Measurements from ENCODE around the gene CRELD2.

The CRELD2 gene

GRCh38 chr22:49922926-49923325 lies 4.5 kb downstream of the CRELD2 start:
- Histone ChIP-seq H3K9ac (no peak overlapping the region), H3K27me3 (ENCODE audit: control insufficient read depth, insufficient read depth, low read length) (no peaks in the 10 kb centered on the region), H3K4me2 (ENCODE audit: low read length) (no peak overlapping the region), H3K79me2 (no peaks in the 10 kb centered on the region), H3K4me3 (ENCODE audit: low read depth, low read length) (no peak overlapping the region), H2AFZ (no peak overlapping the region), H3K36me3 (ENCODE audit: control insufficient read depth, insufficient read depth, low read length) (no peaks in the 10 kb centered on the region), H3K4me1 (no peaks in the 10 kb centered on the region), H3K9me3 (ENCODE audit: control insufficient read depth, low read length) (no peaks in the 10 kb centered on the region), H3K27ac (no peak overlapping the region)
- TF ChIP-seq CTCF (IDR thresholded peaks at IDR 0.05) = no peak

GRCh38 chr22:49923445-49923844 lies 5.0 kb downstream of the CRELD2 start:
- TF ChIP-seq CTCF (IDR thresholded peaks at IDR 0.05) = no peak
- Histone ChIP-seq H3K4me3 (ENCODE audit: low read depth, low read length) (no peak overlapping the region), H3K4me2 (ENCODE audit: low read length) (no peak overlapping the region), H3K79me2 (no peaks in the 10 kb centered on the region), H3K27ac (no peak overlapping the region), H3K9ac (no peak overlapping the region), H2AFZ (no peak overlapping the region), H3K36me3 (ENCODE audit: control insufficient read depth, insufficient read depth, low read length) (no peaks in the 10 kb centered on the region), H3K27me3 (ENCODE audit: control insufficient read depth, insufficient read depth, low read length) (no peaks in the 10 kb centered on the region), H3K4me1 (no peaks in the 10 kb centered on the region), H3K9me3 (ENCODE audit: control insufficient read depth, low read length) (no peaks in the 10 kb centered on the region)

GRCh38 chr22:49924113-49924833 lies 5.8 kb downstream of the CRELD2 start:
- no peak overlapping the region for H3K27ac ChIP-seq
- no peaks in the 10 kb centered on the region for H3K27me3 ChIP-seq (ENCODE audit: control insufficient read depth, insufficient read depth, low read length)
- H3K4me2 ChIP-seq (ENCODE audit: low read length) = no peak overlapping the region
- no peak overlapping the region for H3K9ac ChIP-seq
- H3K9me3 ChIP-seq (ENCODE audit: control insufficient read depth, low read length) = no peaks in the 10 kb centered on the region
- H3K36me3 ChIP-seq (ENCODE audit: control insufficient read depth, insufficient read depth, low read length) = no peaks in the 10 kb centered on the region
- no peaks in the 10 kb centered on the region for H3K79me2 ChIP-seq
- H3K4me3 ChIP-seq (ENCODE audit: low read depth, low read length) = no peak overlapping the region
- TF ChIP-seq CTCF (IDR thresholded peaks at IDR 0.05) = no peak
- H2AFZ ChIP-seq = no peak overlapping the region
- no peaks in the 10 kb centered on the region for H3K4me1 ChIP-seq

DNA sequence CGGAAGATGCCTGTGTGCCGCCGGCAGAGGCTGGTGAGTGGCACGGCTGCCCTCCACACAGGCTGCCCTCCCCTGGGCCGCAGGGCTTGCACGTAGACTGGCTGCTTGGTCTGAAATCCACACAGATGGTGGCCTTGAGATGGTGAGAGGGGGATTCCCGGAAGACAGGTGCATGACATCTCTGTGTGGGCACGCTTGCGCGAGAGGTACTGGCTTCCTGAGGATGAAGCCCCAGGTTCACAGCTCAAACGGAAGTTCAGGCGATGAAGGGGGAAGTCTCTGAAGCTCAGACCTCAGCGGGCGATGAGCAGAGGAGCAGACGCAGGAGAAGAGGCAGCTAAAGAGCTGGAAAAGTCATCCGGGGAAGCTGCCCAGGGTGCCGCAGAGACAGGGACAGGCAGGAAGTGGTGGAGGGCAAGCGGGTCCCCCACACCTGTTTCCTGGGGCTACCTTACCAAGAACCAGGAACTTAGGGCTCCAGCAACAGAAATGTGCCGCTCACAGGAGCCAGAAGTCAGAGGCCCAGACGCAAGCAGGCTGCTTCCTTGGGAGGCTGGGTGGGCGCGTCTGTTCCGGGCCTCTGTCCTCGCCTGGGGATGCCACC lies 7.2 kb downstream of the CRELD2 start:
- no peak for TF ChIP-seq CTCF (IDR thresholded peaks at IDR 0.05)
- no peaks in the 10 kb centered on the region for H3K9me3 ChIP-seq (ENCODE audit: control insufficient read depth, low read length)
- no peaks in the 10 kb centered on the region for H3K4me1 ChIP-seq
- no peaks in the 10 kb centered on the region for H3K36me3 ChIP-seq (ENCODE audit: control insufficient read depth, insufficient read depth, low read length)
- no peak overlapping the region for H3K9ac ChIP-seq
- H3K4me2 ChIP-seq (ENCODE audit: low read length) = no peak overlapping the region
- no peak overlapping the region for H3K27ac ChIP-seq
- H2AFZ ChIP-seq = no peak overlapping the region
- H3K4me3 ChIP-seq (ENCODE audit: low read depth, low read length) = no peak overlapping the region
- H3K27me3 ChIP-seq (ENCODE audit: control insufficient read depth, insufficient read depth, low read length) = no peaks in the 10 kb centered on the region
- H3K79me2 ChIP-seq = no peaks in the 10 kb centered on the region

- no peaks in the 10 kb centered on the region for H3K36me3 ChIP-seq (ENCODE audit: control insufficient read depth, insufficient read depth, low read length)
- H3K9ac ChIP-seq = no peak overlapping the region
- H3K4me3 ChIP-seq (ENCODE audit: low read depth, low read length) = no peak overlapping the region
- H3K9me3 ChIP-seq (ENCODE audit: control insufficient read depth, low read length) = no peaks in the 10 kb centered on the region
- no peak overlapping the region for H2AFZ ChIP-seq
- H3K4me2 ChIP-seq (ENCODE audit: low read length) = no peak overlapping the region
- TF ChIP-seq CTCF (IDR thresholded peaks at IDR 0.05) = no peak
- no peaks in the 10 kb centered on the region for H3K27me3 ChIP-seq (ENCODE audit: control insufficient read depth, insufficient read depth, low read length)
- no peaks in the 10 kb centered on the region for H3K79me2 ChIP-seq
- no peak overlapping the region for H3K27ac ChIP-seq
- H3K4me1 ChIP-seq = no peaks in the 10 kb centered on the region
Measured at GRCh38 chr22:49926916-49927315, 8.5 kb downstream of the CRELD2 start.

Data from parathyroid adenoma (tissue), 2 donors.